SK-N-SH treated with all-trans-retinoic acid at 6 μM for 48 hours (cell line): ENCODE results near the gene ENAH.
A peak's percentile ranks its signal among the peaks of the same experiment; 100 is the strongest.

Experiments
- ATAC-seq: fragments of 200-7000 bp; cut with Tn5 transposase; 3 replicates; pipeline ENCODE4 v1.9.1; 2020; ENCODE audit warnings: mild to moderate bottlenecking, moderate library complexity
- BACH2 ChIP-seq: fragments of 250-450 bp; sonication (Bioruptor Pico); IDR thresholded peaks from 2 replicates; pipeline ENCODE4 v1.9.0; 2021; ENCODE audit warnings: mild to moderate bottlenecking, borderline replicate concordance
- CREB5 ChIP-seq: fragments of 250-450 bp; sonication (Bioruptor Pico); IDR thresholded peaks from 2 replicates; pipeline ENCODE4 v1.5.1; 2020; ENCODE audit warnings: low read depth, mild to moderate bottlenecking, moderate library complexity
- CSRNP3 ChIP-seq: fragments of 250-450 bp; sonication (Bioruptor Pico); IDR thresholded peaks from 2 replicates; pipeline ENCODE4 v1.5.1; 2021; ENCODE audit warnings: mild to moderate bottlenecking, moderate library complexity
- ESRRG ChIP-seq: fragments of 250-450 bp; sonication (Bioruptor Pico); IDR thresholded peaks from 2 replicates; pipeline ENCODE4 v1.6.1; 2021; ENCODE audit warnings: mild to moderate bottlenecking
- GLIS3 ChIP-seq: fragments of 250-450 bp; sonication (Bioruptor Pico); IDR thresholded peaks from 2 replicates; pipeline ENCODE4 v1.5.0; 2020; ENCODE audit warnings: mild to moderate bottlenecking, moderate library complexity
- ISL1 ChIP-seq: fragments of 250-450 bp; sonication (Bioruptor Pico); IDR thresholded peaks from 2 replicates; pipeline ENCODE4 v2.1.2; 2022; ENCODE audit warnings: mild to moderate bottlenecking, moderate library complexity
- OSR1 ChIP-seq: fragments of 250-450 bp; sonication (Bioruptor Pico); IDR thresholded peaks from 2 replicates; pipeline ENCODE4 v1.8.0; 2022; ENCODE audit warnings: moderate library complexity, mild to moderate bottlenecking, inconsistent platforms
- PATZ1 ChIP-seq: fragments of 250-450 bp; sonication (Bioruptor Pico); IDR thresholded peaks from 2 replicates; pipeline ENCODE4 v1.8.0; 2020; ENCODE audit warnings: mild to moderate bottlenecking, moderate library complexity, borderline replicate concordance
- POU6F1 ChIP-seq: fragments of 250-450 bp; sonication (Bioruptor Pico); IDR thresholded peaks from 2 replicates; pipeline ENCODE4 v1.8.0; 2021; ENCODE audit warnings: low read depth, mild to moderate bottlenecking, moderate library complexity, borderline replicate concordance
- PPARA ChIP-seq: fragments of 250-450 bp; sonication (Bioruptor Pico); IDR thresholded peaks from 2 replicates; pipeline ENCODE4 v1.5.0; 2020; ENCODE audit warnings: mild to moderate bottlenecking, borderline replicate concordance
- RARB ChIP-seq: fragments of 250-450 bp; sonication (Bioruptor Pico); IDR thresholded peaks from 2 replicates; pipeline ENCODE4 v1.8.0; 2021; ENCODE audit warnings: mild to moderate bottlenecking, moderate library complexity
- SNAI2 ChIP-seq: fragments of 250-450 bp; sonication (Bioruptor Pico); IDR thresholded peaks from 2 replicates; pipeline ENCODE4 v1.5.0; 2020; ENCODE audit warnings: mild to moderate bottlenecking, moderate library complexity
- TCF4 ChIP-seq: fragments of 250-450 bp; sonication (Bioruptor Pico); IDR thresholded peaks from 2 replicates; pipeline ENCODE4 v1.8.0; 2021; ENCODE audit warnings: mild to moderate bottlenecking, moderate library complexity, borderline replicate concordance
- TSHZ2 ChIP-seq: fragments of 250-450 bp; sonication (Bioruptor Pico); IDR thresholded peaks from 2 replicates; pipeline ENCODE4 v1.5.0; 2020; ENCODE audit warnings: mild to moderate bottlenecking, moderate library complexity
- ZC3H10 ChIP-seq: fragments of 250-450 bp; sonication (Bioruptor Pico); IDR thresholded peaks from 2 replicates; pipeline ENCODE4 v1.5.1; 2021; ENCODE audit warnings: mild to moderate bottlenecking, moderate library complexity
- ZFP3 ChIP-seq: fragments of 250-450 bp; sonication (Bioruptor Pico); IDR thresholded peaks from 2 replicates; pipeline ENCODE4 v1.5.0; 2020; ENCODE audit warnings: mild to moderate bottlenecking, moderate library complexity
- ZNF565 ChIP-seq: fragments of 450-650 bp; formaldehyde crosslinking; conservative IDR thresholded peaks from 2 replicates; pipeline ENCODE4 v1.5.0; 2020; ENCODE audit warnings: low read depth, mild to moderate bottlenecking, moderate library complexity
- ZNF8 ChIP-seq: fragments of 450-650 bp; formaldehyde crosslinking; IDR thresholded peaks from 2 replicates; pipeline ENCODE4 v1.5.0; 2020; ENCODE audit warnings: mild to moderate bottlenecking, moderate library complexity

ENAH gene

GRCh38 chr1:225506727-225507126, 146.2 kb downstream of the ENAH start:
- TF ChIP-seq CSRNP3 (CRISPR knock-in tag) (no peak), CREB5 (CRISPR knock-in tag) (no peak)
- TF ChIP-seq, all 23 proteins: peak for 0
- ATAC-seq: no peak

GRCh38 chr1:225504776-225505175, 148.1 kb downstream of the ENAH start:
- no peak for ATAC-seq
- TF ChIP-seq CREB5 (CRISPR knock-in tag): no peak
- TF ChIP-seq RARB: no peak
- TF ChIP-seq CSRNP3 (CRISPR knock-in tag): no peak
- TF ChIP-seq, all 23 proteins: peak for 0

GRCh38 chr1:225500624-225501192, 152.2 kb downstream of the ENAH start:
- TF ChIP-seq TCF4 (CRISPR knock-in tag): no peak
- no peak for TF ChIP-seq ZFP3 (CRISPR knock-in tag)
- TF ChIP-seq GLIS3: no peak
- no peak for TF ChIP-seq ZNF565 (CRISPR knock-in tag)
- no peak for TF ChIP-seq SNAI2 (CRISPR knock-in tag)
- TF ChIP-seq POU6F1 (CRISPR knock-in tag): no peak
- TF ChIP-seq PPARA: no peak
- TF ChIP-seq ISL1 (CRISPR knock-in tag): no peak

GRCh38 chr1:225498549-225499136, 154.3 kb downstream of the ENAH start:
- ATAC-seq: peak; percentile 52
- TF ChIP-seq ZNF8: no peak
- TF ChIP-seq BACH2 (CRISPR knock-in tag): no peak
- TF ChIP-seq GLIS3: no peak
- no peak for TF ChIP-seq RARB
- no peak for TF ChIP-seq OSR1
- no peak for TF ChIP-seq ZC3H10 (CRISPR knock-in tag)
- TF ChIP-seq SNAI2 (CRISPR knock-in tag): no peak
- TF ChIP-seq TSHZ2 (CRISPR knock-in tag): no peak
- no peak for TF ChIP-seq ZNF565 (CRISPR knock-in tag)
- TF ChIP-seq CSRNP3 (CRISPR knock-in tag): no peak
- TF ChIP-seq PATZ1 (CRISPR knock-in tag): no peak
- TF ChIP-seq ESRRG (CRISPR knock-in tag): no peak
- TF ChIP-seq ISL1 (CRISPR knock-in tag): no peak
- no peak for TF ChIP-seq TCF4 (CRISPR knock-in tag)
- TF ChIP-seq POU6F1 (CRISPR knock-in tag): no peak
- TF ChIP-seq, all 23 proteins: peak for 0

More at GRCh38 chr1:225500624-225501192, 152.2 kb downstream of the ENAH start:
- no peak for ATAC-seq
